MM.1S (cell line): ENCODE measurements around the gene CDK5RAP2.

Experiments used
- EZH2phosphoT487 ChIP-seq: fragments of 300-600 bp; sonication (generic); IDR thresholded peaks from 2 replicates; pipeline ENCODE4 v1.6.1; 2018; ENCODE audit warnings: antibody characterized with exemption, low read length
- TF ChIP-seq, protein P1 (sequence below): fragments of 300-600 bp; sonication (generic); IDR thresholded peaks from 2 replicates; pipeline ENCODE4 v1.5.1; 2016; ENCODE audit warnings: antibody characterized with exemption, low read length, mixed read lengths

- TF ChIP-seq, protein P1, sequence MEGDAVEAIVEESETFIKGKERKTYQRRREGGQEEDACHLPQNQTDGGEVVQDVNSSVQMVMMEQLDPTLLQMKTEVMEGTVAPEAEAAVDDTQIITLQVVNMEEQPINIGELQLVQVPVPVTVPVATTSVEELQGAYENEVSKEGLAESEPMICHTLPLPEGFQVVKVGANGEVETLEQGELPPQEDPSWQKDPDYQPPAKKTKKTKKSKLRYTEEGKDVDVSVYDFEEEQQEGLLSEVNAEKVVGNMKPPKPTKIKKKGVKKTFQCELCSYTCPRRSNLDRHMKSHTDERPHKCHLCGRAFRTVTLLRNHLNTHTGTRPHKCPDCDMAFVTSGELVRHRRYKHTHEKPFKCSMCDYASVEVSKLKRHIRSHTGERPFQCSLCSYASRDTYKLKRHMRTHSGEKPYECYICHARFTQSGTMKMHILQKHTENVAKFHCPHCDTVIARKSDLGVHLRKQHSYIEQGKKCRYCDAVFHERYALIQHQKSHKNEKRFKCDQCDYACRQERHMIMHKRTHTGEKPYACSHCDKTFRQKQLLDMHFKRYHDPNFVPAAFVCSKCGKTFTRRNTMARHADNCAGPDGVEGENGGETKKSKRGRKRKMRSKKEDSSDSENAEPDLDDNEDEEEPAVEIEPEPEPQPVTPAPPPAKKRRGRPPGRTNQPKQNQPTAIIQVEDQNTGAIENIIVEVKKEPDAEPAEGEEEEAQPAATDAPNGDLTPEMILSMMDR: no peak
- TF ChIP-seq EZH2phosphoT487: no peak
Observed at GRCh38 chr9:120372040-120372439, 207.9 kb downstream of the CDK5RAP2 start.
